IMR-90 (cell line): Measurements from ENCODE around the gene C11orf21.

Source experiments
- BHLHE40 ChIP-seq: fragments of 150-350 bp; IDR thresholded peaks from 2 replicates; pipeline ENCODE4 v1.6.1; 2016; ENCODE audit warnings: mild to moderate bottlenecking, low read depth, low read length
- CHD1 ChIP-seq: IDR thresholded peaks from 2 replicates; pipeline ENCODE4 v1.6.1; 2012; ENCODE audit warnings: low read depth, low read length, improper control_type of control experiment
- MAFK ChIP-seq: IDR thresholded peaks from 2 replicates; pipeline ENCODE4 v1.6.1; 2012; ENCODE audit warnings: low read depth, low read length, improper control_type of control experiment
- MXI1 ChIP-seq: IDR thresholded peaks from 2 replicates; pipeline ENCODE4 v1.6.1; 2012; ENCODE audit warnings: low read depth, mild to moderate bottlenecking, low read length, moderate library complexity, borderline replicate concordance
- NFE2L2 ChIP-seq: fragments of 150-350 bp; IDR thresholded peaks from 2 replicates; pipeline ENCODE4 v1.6.1; 2016; ENCODE audit warnings: low read depth, mild to moderate bottlenecking, low read length
- POLR2A ChIP-seq: IDR thresholded peaks from 2 replicates; pipeline ENCODE4 v1.6.1; 2012; ENCODE audit warnings: mild to moderate bottlenecking, low read depth, low read length
- RAD21 ChIP-seq: IDR thresholded peaks from 2 replicates; pipeline ENCODE4 v1.6.1; 2012; ENCODE audit warnings: low read length, improper control_type of control experiment
- RCOR1 ChIP-seq: IDR thresholded peaks from 2 replicates; pipeline ENCODE4 v1.6.1; 2012; ENCODE audit warnings: mild to moderate bottlenecking, low read length, improper control_type of control experiment; ENCODE audit not compliant: insufficient replicate concordance
- RFX5 ChIP-seq: IDR thresholded peaks from 2 replicates; pipeline ENCODE4 v1.8.0; 2012; ENCODE audit warnings: low read depth, mild to moderate bottlenecking, low read length, moderate library complexity
- TF ChIP-seq, protein P1 (sequence below): conservative IDR thresholded peaks from 2 replicates; pipeline ENCODE4 v1.5.1; 2012; ENCODE audit warnings: mild to moderate bottlenecking, low read depth, low read length, improper control_type of control experiment
- TF ChIP-seq, protein P2 (sequence below): fragments of 150-350 bp; IDR thresholded peaks from 2 replicates; pipeline ENCODE4 v1.6.1; 2016; ENCODE audit warnings: low read depth, mild to moderate bottlenecking, low read length, moderate library complexity, borderline replicate concordance
- TF ChIP-seq, protein P3 (sequence below): fragments of 150-350 bp; IDR thresholded peaks from 2 replicates; pipeline ENCODE4 v1.6.1; 2017; ENCODE audit warnings: mild to moderate bottlenecking, antibody characterized with exemption, low read length, low read depth

DNA sequence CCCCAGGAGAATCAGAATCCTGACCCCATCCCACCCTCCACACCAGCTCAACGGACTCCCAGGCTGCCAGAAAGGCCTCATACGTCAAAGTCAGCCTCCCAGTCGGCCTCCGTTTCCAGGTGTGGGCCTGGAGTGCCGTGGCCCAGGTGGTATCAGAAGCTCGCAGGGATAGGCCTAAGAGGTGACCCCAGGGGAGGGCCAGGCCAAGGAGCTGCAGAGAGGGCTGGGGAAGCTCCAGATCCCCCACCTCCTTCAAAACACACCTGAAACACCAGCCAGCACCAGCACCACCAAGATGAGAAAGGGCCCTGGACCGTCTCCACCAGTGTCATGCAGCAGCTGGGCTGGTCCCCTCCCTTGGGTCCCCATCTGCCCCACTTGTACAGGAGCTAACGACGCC lies 51.7 kb downstream of the C11orf21 start:
- no peak for TF ChIP-seq POLR2A
- TF ChIP-seq, protein P1, sequence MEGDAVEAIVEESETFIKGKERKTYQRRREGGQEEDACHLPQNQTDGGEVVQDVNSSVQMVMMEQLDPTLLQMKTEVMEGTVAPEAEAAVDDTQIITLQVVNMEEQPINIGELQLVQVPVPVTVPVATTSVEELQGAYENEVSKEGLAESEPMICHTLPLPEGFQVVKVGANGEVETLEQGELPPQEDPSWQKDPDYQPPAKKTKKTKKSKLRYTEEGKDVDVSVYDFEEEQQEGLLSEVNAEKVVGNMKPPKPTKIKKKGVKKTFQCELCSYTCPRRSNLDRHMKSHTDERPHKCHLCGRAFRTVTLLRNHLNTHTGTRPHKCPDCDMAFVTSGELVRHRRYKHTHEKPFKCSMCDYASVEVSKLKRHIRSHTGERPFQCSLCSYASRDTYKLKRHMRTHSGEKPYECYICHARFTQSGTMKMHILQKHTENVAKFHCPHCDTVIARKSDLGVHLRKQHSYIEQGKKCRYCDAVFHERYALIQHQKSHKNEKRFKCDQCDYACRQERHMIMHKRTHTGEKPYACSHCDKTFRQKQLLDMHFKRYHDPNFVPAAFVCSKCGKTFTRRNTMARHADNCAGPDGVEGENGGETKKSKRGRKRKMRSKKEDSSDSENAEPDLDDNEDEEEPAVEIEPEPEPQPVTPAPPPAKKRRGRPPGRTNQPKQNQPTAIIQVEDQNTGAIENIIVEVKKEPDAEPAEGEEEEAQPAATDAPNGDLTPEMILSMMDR: no peak
- TF ChIP-seq MAFK: no peak
- TF ChIP-seq MXI1: no peak
- TF ChIP-seq RCOR1: no peak
- TF ChIP-seq, protein P2, sequence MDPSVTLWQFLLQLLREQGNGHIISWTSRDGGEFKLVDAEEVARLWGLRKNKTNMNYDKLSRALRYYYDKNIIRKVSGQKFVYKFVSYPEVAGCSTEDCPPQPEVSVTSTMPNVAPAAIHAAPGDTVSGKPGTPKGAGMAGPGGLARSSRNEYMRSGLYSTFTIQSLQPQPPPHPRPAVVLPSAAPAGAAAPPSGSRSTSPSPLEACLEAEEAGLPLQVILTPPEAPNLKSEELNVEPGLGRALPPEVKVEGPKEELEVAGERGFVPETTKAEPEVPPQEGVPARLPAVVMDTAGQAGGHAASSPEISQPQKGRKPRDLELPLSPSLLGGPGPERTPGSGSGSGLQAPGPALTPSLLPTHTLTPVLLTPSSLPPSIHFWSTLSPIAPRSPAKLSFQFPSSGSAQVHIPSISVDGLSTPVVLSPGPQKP: no peak
- TF ChIP-seq, protein P3, sequence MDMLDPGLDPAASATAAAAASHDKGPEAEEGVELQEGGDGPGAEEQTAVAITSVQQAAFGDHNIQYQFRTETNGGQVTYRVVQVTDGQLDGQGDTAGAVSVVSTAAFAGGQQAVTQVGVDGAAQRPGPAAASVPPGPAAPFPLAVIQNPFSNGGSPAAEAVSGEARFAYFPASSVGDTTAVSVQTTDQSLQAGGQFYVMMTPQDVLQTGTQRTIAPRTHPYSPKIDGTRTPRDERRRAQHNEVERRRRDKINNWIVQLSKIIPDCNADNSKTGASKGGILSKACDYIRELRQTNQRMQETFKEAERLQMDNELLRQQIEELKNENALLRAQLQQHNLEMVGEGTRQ: no peak
- no peak for TF ChIP-seq RAD21
- TF ChIP-seq RFX5: no peak
- TF ChIP-seq CHD1: no peak
- TF ChIP-seq NFE2L2: no peak
- TF ChIP-seq BHLHE40: no peak
